ENCODE measurements around the gene MAST4.

MAST4 gene

DNA sequence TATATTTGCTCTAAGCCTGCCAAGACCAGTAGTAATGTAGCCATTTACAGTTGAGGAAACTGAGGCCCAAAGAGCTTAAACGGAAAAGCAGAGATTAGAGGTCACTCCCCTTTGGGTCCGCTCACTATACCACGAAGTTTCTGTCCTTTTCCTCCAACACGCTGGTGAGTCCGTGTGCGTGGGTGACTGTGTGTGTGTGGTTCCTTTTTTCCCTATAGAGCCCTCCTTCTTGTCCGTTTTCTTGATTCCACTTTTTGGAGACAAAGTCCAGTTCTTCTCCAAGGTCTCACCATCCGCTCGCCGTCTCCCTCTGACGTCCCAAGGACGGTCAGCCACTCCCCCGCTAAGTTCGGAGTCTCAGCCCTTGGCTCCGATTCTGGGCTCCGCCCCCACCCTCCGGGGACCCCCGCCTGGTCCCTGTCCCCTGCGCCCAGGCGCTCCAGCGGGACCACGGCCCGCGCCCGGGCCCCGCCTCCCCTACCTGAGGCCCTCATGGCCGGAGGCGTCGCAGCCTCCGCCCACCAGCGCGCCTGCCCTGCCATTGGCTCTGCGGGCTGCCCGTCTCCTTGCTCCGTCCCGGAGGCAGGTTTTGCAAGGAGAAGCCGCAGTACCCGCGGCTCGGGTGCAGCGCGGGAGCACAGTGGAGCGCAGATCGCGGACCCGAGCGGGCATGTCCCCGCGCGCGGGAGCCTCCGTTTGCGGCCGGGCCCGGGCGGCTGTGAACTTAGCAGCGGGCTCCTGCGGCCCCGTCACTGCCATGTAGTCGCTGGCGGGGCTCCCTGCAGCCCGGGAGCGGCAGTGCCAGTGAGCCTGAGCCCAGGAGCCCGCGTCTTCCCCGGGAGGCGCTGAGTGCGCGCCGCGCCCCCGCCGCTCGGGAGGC, at the start of gene MAST4:
Gene MAST4, plus strand, starts transcription at position 638 of the 880 bp plus-strand sequence. CDS start 263 bp downstream, outside the sequence.
- in situ Hi-C loops (cut with HindIII; ENCODE audit: low sequenced_read_pairs), result no loop called here

- in situ Hi-C loops (cut with HindIII; ENCODE audit: low sequenced_read_pairs), result no loop called here
Observed at GRCh38 chr5:66546541-66546940, 49.7 kb upstream of the MAST4 start.

- in situ Hi-C loops (cut with HindIII; ENCODE audit: low sequenced_read_pairs), result no loop called here
Observed at GRCh38 chr5:66551338-66551737, 44.9 kb upstream of the MAST4 start.

GRCh38 chr5:66551945-66552344, 44.2 kb upstream of the MAST4 start:
- in situ Hi-C loops (cut with HindIII; ENCODE audit: low sequenced_read_pairs), result no loop called here

GRCh38 chr5:66553368-66553912, 42.8 kb upstream of the MAST4 start:
- in situ Hi-C loops (cut with HindIII; ENCODE audit: low sequenced_read_pairs), result no loop called here

DNA sequence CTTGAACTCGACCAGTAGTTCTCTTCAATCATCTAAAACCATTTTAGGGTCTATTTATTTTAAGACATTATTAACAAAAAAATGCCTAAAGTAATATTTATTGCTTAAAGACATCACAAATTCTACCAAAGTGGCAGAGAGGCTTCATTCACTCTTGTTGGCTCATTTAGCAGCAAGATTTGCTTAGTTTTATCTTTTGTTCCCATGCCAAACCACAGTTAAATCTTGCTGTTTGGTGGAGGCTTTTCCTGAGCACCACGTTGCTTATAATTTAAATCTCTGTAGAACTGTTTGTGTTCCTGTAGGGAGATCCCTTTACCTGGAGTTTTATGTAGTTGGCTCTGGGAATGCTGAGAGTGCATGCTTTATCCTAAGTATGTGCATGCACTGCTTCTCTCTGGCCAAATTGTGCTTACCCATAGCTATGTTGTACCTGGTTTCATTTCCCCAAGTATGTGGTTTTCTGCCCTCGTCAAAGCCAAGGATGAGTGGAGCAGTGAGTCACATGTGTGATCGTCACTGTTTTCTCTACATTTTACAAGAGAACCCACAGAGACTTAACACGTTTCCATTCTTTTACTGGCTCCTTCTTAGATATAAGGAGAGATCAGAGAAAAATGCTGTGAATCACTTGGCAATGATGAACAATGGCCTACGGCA, 42.1 kb upstream of the MAST4 start:
- in situ Hi-C loops (cut with HindIII; ENCODE audit: low sequenced_read_pairs), result no loop called here

DNA sequence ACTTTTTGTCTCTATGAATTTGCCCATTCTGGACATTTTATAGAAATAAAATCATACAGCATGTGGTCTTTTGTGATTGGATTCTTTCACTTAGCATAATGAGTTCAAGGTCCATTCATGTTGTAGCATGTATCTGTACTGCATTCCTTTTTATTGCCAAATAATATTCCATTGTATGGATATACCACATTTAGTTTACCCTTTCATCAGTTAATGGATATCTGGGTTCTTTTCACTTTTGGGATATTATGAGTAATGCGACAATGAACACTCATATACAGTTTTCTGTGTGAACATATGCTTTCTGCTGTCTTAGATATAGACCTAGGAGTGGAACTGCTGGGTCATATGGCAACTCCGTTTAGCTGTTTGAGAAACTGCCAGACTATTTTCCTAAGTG, 41.3 kb upstream of the MAST4 start:
- in situ Hi-C loops (cut with HindIII; ENCODE audit: low sequenced_read_pairs), result no loop called here

- in situ Hi-C loops (cut with HindIII; ENCODE audit: low sequenced_read_pairs), result no loop called here
Observed at GRCh38 chr5:66558560-66558959, 37.6 kb upstream of the MAST4 start.

DNA sequence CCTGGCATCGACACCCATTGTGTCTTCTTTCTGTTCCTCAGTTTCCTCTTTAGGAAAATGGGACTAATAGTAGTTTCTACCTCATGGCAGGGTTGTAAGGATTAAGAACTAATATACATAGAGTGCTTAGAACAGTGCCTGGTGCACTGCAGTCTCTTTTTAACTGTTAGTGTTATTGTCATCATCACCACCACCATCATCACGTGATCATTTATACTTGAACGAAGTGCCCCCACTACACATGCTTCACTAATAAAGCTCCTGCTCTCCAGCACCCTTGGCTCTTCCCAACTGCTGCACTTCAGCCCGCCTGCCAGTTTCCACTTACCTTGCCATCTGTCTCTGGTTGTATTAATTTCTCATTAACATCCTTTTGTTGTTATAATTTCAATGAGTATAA, 35.8 kb upstream of the MAST4 start:
- in situ Hi-C loops (cut with HindIII; ENCODE audit: low sequenced_read_pairs), result no loop called here

DNA sequence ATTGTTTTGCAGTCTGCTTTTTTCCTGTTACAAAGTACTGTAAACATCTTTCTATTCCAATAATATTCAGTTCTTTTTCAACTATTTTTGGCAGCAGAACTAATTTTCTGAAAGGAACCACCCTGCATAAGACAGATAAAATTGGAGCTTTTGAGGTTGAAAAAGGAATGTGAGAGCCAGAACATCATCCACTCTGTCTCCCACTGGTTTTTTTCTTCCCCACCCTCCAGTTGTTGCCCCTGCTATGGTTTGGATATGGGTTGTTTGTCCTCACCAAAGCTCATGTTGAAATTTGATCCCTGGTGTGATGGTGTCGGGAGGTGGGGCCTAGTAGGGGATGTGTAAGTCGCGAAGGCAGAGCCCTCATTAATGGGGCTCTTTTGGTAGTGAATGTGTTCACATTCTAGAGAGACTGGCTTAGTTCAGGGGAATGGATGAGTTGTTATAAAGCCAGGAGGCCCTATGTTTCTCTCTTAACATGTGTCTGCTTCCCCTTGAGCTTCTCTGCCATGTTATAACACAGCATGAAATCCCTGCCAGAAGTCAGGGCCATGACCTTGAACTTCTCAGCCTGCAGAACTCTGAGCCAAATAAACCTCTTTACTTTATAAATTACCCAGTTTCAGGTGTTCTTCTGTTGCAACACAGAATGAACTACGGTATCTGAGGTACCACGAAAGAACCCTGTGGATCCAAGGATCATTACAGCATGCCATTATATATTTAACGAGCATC, 34.8 kb upstream of the MAST4 start:
- in situ Hi-C loops (cut with HindIII; ENCODE audit: low sequenced_read_pairs), result no loop called here

- in situ Hi-C loops (cut with HindIII; ENCODE audit: low sequenced_read_pairs), result no loop called here
Observed at GRCh38 chr5:66565878-66566277, 30.3 kb upstream of the MAST4 start.

- in situ Hi-C loops (cut with HindIII; ENCODE audit: low sequenced_read_pairs), result no loop called here
Observed at GRCh38 chr5:66567474-66567873, 28.7 kb upstream of the MAST4 start.

DNA sequence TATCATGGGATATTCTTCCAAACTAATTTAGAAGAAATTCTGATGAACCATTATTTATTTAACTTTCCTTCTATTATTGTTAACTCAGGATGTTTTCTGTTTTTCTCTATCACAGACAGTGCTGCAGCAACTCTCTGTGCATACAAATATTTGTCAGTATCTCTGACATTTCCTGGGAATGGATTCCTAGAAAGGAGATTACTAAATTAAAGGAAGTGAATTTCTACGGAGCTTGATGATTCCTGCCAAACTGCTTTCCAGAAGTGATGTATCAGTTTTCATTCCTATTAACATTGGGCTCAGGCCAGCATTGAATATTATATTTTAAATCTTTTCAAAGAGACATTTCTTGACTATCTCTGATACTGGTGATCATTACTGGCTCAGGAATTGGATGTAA, 26.0 kb upstream of the MAST4 start:
- in situ Hi-C loops (cut with HindIII; ENCODE audit: low sequenced_read_pairs), result no loop called here

GRCh38 chr5:66573733-66574132, 22.5 kb upstream of the MAST4 start:
- in situ Hi-C loops (cut with HindIII; ENCODE audit: low sequenced_read_pairs), result no loop called here

DNA sequence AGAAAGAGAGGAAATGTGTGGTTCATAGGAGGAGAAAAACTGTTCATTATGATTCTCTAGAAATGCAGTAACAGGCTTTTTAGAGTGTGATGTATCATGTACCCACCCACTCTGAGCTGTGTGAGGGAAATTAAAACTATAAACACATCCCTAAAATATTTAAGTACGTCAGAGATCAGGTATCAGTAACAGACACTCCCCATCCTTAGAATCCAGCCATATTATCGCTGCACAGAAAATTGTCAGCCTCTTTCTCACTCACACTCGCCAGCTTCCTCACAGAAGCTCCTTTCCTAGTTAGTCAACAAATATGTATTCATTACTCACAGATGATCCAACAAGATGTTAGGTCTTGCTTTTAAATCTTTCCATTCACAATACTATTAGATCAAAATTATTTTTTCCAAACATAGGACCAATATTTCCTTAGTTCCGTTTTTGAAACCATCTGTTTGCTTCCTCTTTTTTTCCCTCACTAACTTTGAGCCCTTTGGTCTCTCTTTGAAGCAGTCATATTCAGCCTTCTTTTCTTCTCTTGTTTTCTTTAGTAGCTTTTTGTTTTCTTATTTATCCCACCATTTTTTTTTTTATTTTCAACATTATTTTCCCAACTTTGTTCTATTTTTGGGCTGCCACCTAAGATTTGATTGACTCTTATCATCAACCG, 13.6 kb upstream of the MAST4 start:
- in situ Hi-C loops (cut with HindIII; ENCODE audit: low sequenced_read_pairs), result no loop called here

DNA sequence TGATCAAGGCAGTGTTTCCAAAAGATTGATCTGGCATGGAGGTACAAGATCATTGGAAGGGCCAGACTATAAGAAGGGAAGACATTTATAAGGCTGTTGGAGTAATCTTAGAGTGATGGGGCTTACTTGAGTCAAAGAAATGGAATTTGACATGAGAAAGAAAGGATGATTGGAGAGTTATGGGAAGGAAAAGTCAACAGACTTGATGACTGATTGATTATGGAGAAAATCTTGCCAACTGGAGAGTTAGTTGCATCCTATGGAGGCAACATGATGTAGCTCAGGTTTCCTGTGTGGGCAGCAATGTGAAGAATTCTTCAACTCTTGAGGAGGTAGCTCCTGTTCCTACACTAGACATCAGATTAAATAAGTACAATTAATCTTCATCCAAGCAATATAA, 10.9 kb upstream of the MAST4 start:
- in situ Hi-C loops (cut with HindIII; ENCODE audit: low sequenced_read_pairs), result no loop called here

DNA sequence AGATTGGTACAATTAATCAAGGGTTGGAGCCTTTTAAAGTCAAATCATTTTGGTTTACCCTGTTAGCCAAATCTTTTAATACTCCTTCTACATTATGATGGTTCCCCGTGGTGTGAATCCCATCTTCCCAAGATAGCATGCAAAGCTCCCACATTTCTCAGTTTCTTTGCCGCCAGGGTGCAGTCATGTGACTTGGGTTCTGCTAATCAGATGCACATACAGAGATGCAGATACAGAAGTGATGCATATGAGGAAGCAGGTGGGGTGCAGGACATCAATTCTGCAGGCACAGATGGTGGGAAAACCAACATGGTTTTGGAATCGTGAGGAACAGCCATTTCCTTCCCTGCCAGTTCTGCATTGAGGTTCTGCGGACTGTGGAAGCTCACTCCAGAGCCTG, 8.4 kb upstream of the MAST4 start:
- in situ Hi-C loops (cut with HindIII; ENCODE audit: low sequenced_read_pairs), result no loop called here

GRCh38 chr5:66596636-66597182, 516 bp downstream of the MAST4 start:
- in situ Hi-C loops (cut with HindIII; ENCODE audit: low sequenced_read_pairs), result no loop called here

GRCh38 chr5:66597183-66597757, 1.1 kb downstream of the MAST4 start:
- in situ Hi-C loops (cut with HindIII; ENCODE audit: low sequenced_read_pairs), result no loop called here

DNA sequence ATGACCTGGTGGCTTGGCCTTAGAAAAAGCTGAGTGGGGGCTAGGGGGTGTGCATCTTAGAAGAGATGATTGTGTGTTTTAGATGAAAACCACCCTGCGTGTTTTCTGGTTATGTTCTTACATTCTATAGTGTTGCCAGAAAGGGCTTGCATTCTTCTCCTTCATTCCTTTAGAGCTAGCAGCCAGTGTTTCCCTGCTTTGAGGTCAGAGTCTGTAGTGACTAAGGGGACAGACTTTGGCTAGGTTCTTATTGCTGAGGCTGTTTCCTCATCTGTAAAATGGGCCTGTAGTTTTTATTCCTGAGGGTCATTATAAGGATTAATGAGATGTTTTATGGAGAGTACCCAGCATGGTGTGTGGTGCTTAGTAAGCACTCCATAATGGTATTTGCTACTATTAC, 6.4 kb downstream of the MAST4 start:
- in situ Hi-C loops (cut with HindIII; ENCODE audit: low sequenced_read_pairs), result no loop called here
